GM12878 (cell line): ENCODE measurements around the gene EDARADD. TPM values are rescaled to one million over a fixed set of nuclear protein-coding genes. Genes with fewer than 3 reads are reported as not detected.

Source experiments
- ATAC-seq: fragments of 200-7000 bp; cut with Tn5 transposase; 3 replicates; pipeline ENCODE4 v1.9.1; 2020; ENCODE audit warnings: mild to moderate bottlenecking, moderate library complexity
- BruUV-seq: library from RNA; stranded (reverse); fragments of 400-500 nt; replicated peaks from 2 replicates; lab custom pipeline; 2021; lab: Mats Ljungman, UMichigan
- CTCF ChIA-PET: fragments of 300-600 bp; sonication (Branson Sonifier 250); formaldehyde crosslinking; extraction: SDS; loops from one replicate; lab custom pipeline; 2021; ENCODE audit warnings: inconsistent platforms; lab: Yijun Ruan, JAX
- POLR2A ChIA-PET: fragments of 350-600 bp; formaldehyde crosslinking; extraction: SDS; loops from one replicate; lab custom pipeline; 2021; ENCODE audit warnings: inconsistent platforms; lab: Charles Lee
- RAD21 ChIA-PET: fragments of 300-600 bp; sonication (Branson Sonifier 250); formaldehyde crosslinking; loops from one replicate; lab custom pipeline; 2023; ENCODE audit warnings: antibody characterized with exemption; ENCODE audit not compliant: unreplicated experiment; lab: Charles Lee
- SMC1A ChIA-PET: fragments of 300-600 bp; sonication (Branson Sonifier 250); formaldehyde crosslinking; loops from one replicate; lab custom pipeline; 2023; ENCODE audit not compliant: unreplicated experiment, uncharacterized antibody; lab: Charles Lee
- DNase-seq: peaks from one replicate; pipeline ENCODE4 v3.0.0-alpha.2; 2011; ENCODE audit warnings: low read depth, low spot score
- FAIRE-seq: peaks from 3 replicates; lab custom pipeline; 2011; peaks lifted over from hg19 to GRCh38; lab: Jason Lieb, UNC
- H2AFZ ChIP-seq: 2 replicates; pipeline ENCODE4 v1.6.0; 2011; ENCODE audit warnings: low read depth, low read length, control low read depth; ENCODE audit not compliant: control insufficient read depth
- H3K27ac ChIP-seq: 2 replicates; pipeline ENCODE4 v1.5.1; 2011; ENCODE audit warnings: control low read depth; ENCODE audit not compliant: control insufficient read depth, insufficient read depth
- H3K27me3 ChIP-seq, 2 experiments: replicated peaks in 1 of 2; 2 replicates each; pipeline versions ENCODE4 v1.6.0 to v1.6.1; 2011; ENCODE audit warnings: low read length in 1 of 2; ENCODE audit not compliant: control insufficient read depth in 2 of 2, insufficient read depth in 2 of 2
- H3K36me3 ChIP-seq, 2 experiments: 2 replicates each; pipeline ENCODE4 v1.5.1; 2011; ENCODE audit warnings: low read length in 1 of 2; ENCODE audit not compliant: control insufficient read depth in 2 of 2, insufficient read depth in 2 of 2
- H3K4me1 ChIP-seq: 2 replicates; pipeline ENCODE4 v1.6.1; 2011; ENCODE audit warnings: mild to moderate bottlenecking, low read length, moderate library complexity, mixed read lengths; ENCODE audit not compliant: control insufficient read depth, insufficient read depth
- H3K4me2 ChIP-seq: 2 replicates; pipeline ENCODE4 v1.6.0; 2011; ENCODE audit warnings: control low read depth; ENCODE audit not compliant: control insufficient read depth, insufficient read depth
- H3K4me3 ChIP-seq: fragments of 200-600 bp; sonication (generic); 2 replicates; pipeline ENCODE4 v1.5.1; 2016
- H3K79me2 ChIP-seq: 2 replicates; pipeline ENCODE4 v1.6.0; 2011; ENCODE audit warnings: low read length; ENCODE audit not compliant: control insufficient read depth, insufficient read depth
- H3K9ac ChIP-seq: 2 replicates; pipeline ENCODE4 v1.8.0; 2011; ENCODE audit warnings: low read length, control low read depth, mixed read lengths; ENCODE audit not compliant: control insufficient read depth, insufficient read depth
- H3K9me3 ChIP-seq: replicated peaks from 3 replicates; pipeline ENCODE4 v1.5.1; 2011; ENCODE audit warnings: mild to moderate bottlenecking, low read length; ENCODE audit not compliant: control insufficient read depth, insufficient read depth
- H4K20me1 ChIP-seq: 2 replicates; pipeline ENCODE4 v1.6.0; 2011; ENCODE audit not compliant: control insufficient read depth, insufficient read depth
- BMI1 ChIP-seq: fragments of 450-650 bp; IDR thresholded peaks from 2 replicates; pipeline ENCODE4 v1.6.1; 2016; ENCODE audit warnings: mild to moderate bottlenecking, moderate library complexity, borderline replicate concordance
- CBFB ChIP-seq: IDR thresholded peaks from 2 replicates; pipeline ENCODE4 v1.6.1; 2016; ENCODE audit warnings: antibody characterized with exemption, low read depth
- CHD1 ChIP-seq: IDR thresholded peaks from 2 replicates; pipeline ENCODE4 v1.6.1; 2012; ENCODE audit warnings: low read depth, low read length, improper control_type of control experiment
- CTCF ChIP-seq, 3 experiments: IDR thresholded peaks in 2 of 3; conservative IDR thresholded peaks in 1 of 3; 2 replicates each; pipeline ENCODE4 v1.5.1; 2011; ENCODE audit warnings: low read depth in 3 of 3, low read length in 3 of 3, mild to moderate bottlenecking in 3 of 3, control low read depth in 2 of 3, moderate library complexity in 2 of 3, inconsistent platforms in 1 of 3, mixed read lengths in 1 of 3; ENCODE audit not compliant: control insufficient read depth in 2 of 3, insufficient read depth in 1 of 3; ENCODE audit errors: extremely low read depth in 1 of 3
- EED ChIP-seq: sonication (generic); IDR thresholded peaks from 2 replicates; pipeline ENCODE4 v1.6.1; 2016; ENCODE audit warnings: antibody characterized with exemption, low read depth
- IRF4 ChIP-seq: IDR thresholded peaks from 2 replicates; pipeline ENCODE4 v1.6.1; 2011; ENCODE audit warnings: low read depth, low read length
- MXI1 ChIP-seq: fragments of 150-350 bp; IDR thresholded peaks from 2 replicates; pipeline ENCODE4 v1.6.1; 2011; ENCODE audit warnings: low read depth, mild to moderate bottlenecking, inconsistent platforms, low read length, improper control_type of control experiment
- NR2C2 ChIP-seq: IDR thresholded peaks from 2 replicates; pipeline ENCODE4 v1.6.1; 2011; ENCODE audit warnings: borderline replicate concordance, low read depth; ENCODE audit not compliant: control insufficient read depth, insufficient read length
- PAX8 ChIP-seq: fragments of 450-650 bp; IDR thresholded peaks from 2 replicates; pipeline ENCODE4 v1.6.1; 2017; ENCODE audit warnings: mild to moderate bottlenecking, moderate library complexity
- RAD21 ChIP-seq: IDR thresholded peaks from 2 replicates; pipeline ENCODE4 v1.6.1; 2011; ENCODE audit warnings: mild to moderate bottlenecking, low read depth, low read length, moderate library complexity; ENCODE audit not compliant: insufficient read depth
- RCOR1 ChIP-seq: conservative IDR thresholded peaks from 2 replicates; pipeline ENCODE4 v1.6.1; 2012; ENCODE audit warnings: low read depth, low read length, improper control_type of control experiment
- SMAD1 ChIP-seq: fragments of 450-650 bp; IDR thresholded peaks from 2 replicates; pipeline ENCODE4 v1.6.1; 2018; ENCODE audit warnings: mild to moderate bottlenecking, low read depth; ENCODE audit not compliant: partially characterized antibody
- USF2 ChIP-seq: IDR thresholded peaks from 2 replicates; pipeline ENCODE4 v1.6.1; 2011; ENCODE audit warnings: low read depth, low read length, improper control_type of control experiment, borderline replicate concordance
- ZBTB33 ChIP-seq: fragments of 450-650 bp; IDR thresholded peaks from 2 replicates; pipeline ENCODE4 v1.6.1; 2017; ENCODE audit warnings: mild to moderate bottlenecking
- ZNF687 ChIP-seq: fragments of 450-650 bp; IDR thresholded peaks from 2 replicates; pipeline ENCODE4 v1.6.1; 2017; ENCODE audit warnings: mild to moderate bottlenecking, moderate library complexity
- WGBS: methylation state at CpG from one replicate; pipeline ENCODE4 v1.1.6; 2016; ENCODE audit warnings: low lambda C conversion rate; ENCODE audit not compliant: insufficient replicate concordance, insufficient coverage; ENCODE audit errors: missing lambda C conversion rate; 5-methylcytosine and 5-hydroxymethylcytosine counted together
- in situ Hi-C: fragments of 300-500 bp; cut with MboI; formaldehyde crosslinking; loops from 9 replicates; pipeline ENCODE4 v1.14.3; 2018; ENCODE audit warnings: mixed read lengths
- intact Hi-C: fragments of 100-400 bp; cut with micrococcal nuclease; formaldehyde crosslinking; loops from one replicate; pipeline ENCODE4 v1.14.2; 2022; ENCODE audit not compliant: unreplicated experiment
- polyA plus RNA-seq, 11 experiments: library from polyadenylated mRNA; depleted of rRNA in 4 of 11; unstranded in 6 of 11; stranded (reverse) in 5 of 11; fragments of >200 nt; fragmentation: Nextera tagmentation in 4 of 11; fragmentation: Illumina TruSeq in 1 of 11; extraction: Ambion mirVana in 4 of 11; extraction: Trizol in 1 of 11; gene quantifications; 1 replicate in 1 of 11; 2 replicates in 10 of 11; pipeline versions ENCODE4 v1.2.1 to v1.2.3, GENCODE V29; 2011 to 2016; ENCODE audit warnings: inconsistent platforms in 2 of 11, missing spikeins in 2 of 11, low read depth in 1 of 11
- total RNA-seq, 4 experiments: library from RNA; depleted of rRNA in 3 of 4; stranded (reverse); fragments of >200 nt in 3 of 4; fragmentation: Illumina TruSeq in 1 of 4; extraction: Trizol in 1 of 4; gene quantifications; 2 replicates each; pipeline versions ENCODE4 v1.2.1 to v1.2.3, GENCODE V29; 2013 to 2021

Gene EDARADD
- total and polyA plus RNA-seq, 10 of the 15 experiments (the other 5 are each of a cell fraction or from before 2014, with no cell fraction given), result 0.58 to 6.1 (median 4.7) TPM

GRCh38 chr1:236484310-236484971 lies 90.4 kb downstream of the EDARADD start:
- ATAC-seq, result no peak
- no peaks in the 10 kb centered on the region; a peak in 1 of 4 replicates for H3K27me3 ChIP-seq
- BruUV-seq, result no TSS peak
- RAD21 ChIA-PET, result interaction anchor here (0.7 kb wide), 1 partner anchor 10 kb away, joined by 3 read pairs; no protein-coding TSS in a partner anchor
- in situ Hi-C loops (no loop called here), intact Hi-C loops (loop anchor here (10.0 kb wide), 1 partner anchor 260 kb away; no protein-coding TSS in a partner anchor)
- no peak for TF ChIP-seq EED
- no peak for TF ChIP-seq CBFB
- TF ChIP-seq USF2, result no peak
- TF ChIP-seq ZNF687, result no peak
- TF ChIP-seq BMI1, result no peak
- no peak for TF ChIP-seq MXI1
- TF ChIP-seq SMAD1, result no peak
- TF ChIP-seq PAX8, result no peak
- TF ChIP-seq CHD1, result no peak
- TF ChIP-seq IRF4, result no peak
- no peak for TF ChIP-seq CTCF (IDR thresholded peaks at IDR 0.05 in 2 of 3, conservative IDR thresholded peaks at IDR 0.05 in 1 of 3; ENCODE audit: control insufficient read depth in 2 of 3, extremely low read depth in 1 of 3, insufficient read depth in 1 of 3, low read depth in 3 of 3, low read length in 3 of 3)
- no peak for TF ChIP-seq ZBTB33
- no peak for TF ChIP-seq RCOR1
- TF ChIP-seq RAD21, result no peak
- no peak for TF ChIP-seq NR2C2
- H3K4me2 ChIP-seq, result no peak overlapping the region
- no peaks in the 10 kb centered on the region for H3K79me2 ChIP-seq
- no peaks in the 10 kb centered on the region for H3K4me1 ChIP-seq
- no peak for DNase-seq
- WGBS, result 75% methylated on average over 13 of the region's 14 CpGs
- no peaks in the 10 kb centered on the region for H4K20me1 ChIP-seq
- CTCF ChIA-PET, result interaction anchor here (0.7 to 0.9 kb wide), 2 partner anchors 11 to 431 kb away, joined by 3 read pairs; no protein-coding TSS in a partner anchor
- H3K9me3 ChIP-seq, result no peaks in the 10 kb centered on the region
- H3K36me3 ChIP-seq, result no peaks in the 10 kb centered on the region
- H3K9ac ChIP-seq, result no peak overlapping the region
- H3K27ac ChIP-seq, result no peak overlapping the region
- no peak overlapping the region for H3K4me3 ChIP-seq
- POLR2A ChIA-PET, result interaction anchor here (0.6 kb wide), 1 partner anchor 151 kb away, joined by 3 read pairs; no protein-coding TSS in a partner anchor
- no peak for FAIRE-seq
- SMC1A ChIA-PET, result no interaction called here
- H2AFZ ChIP-seq, result no peak overlapping the region
